A549 (cell line): Measurements from ENCODE around the gene KCNAB2. TPM values are rescaled to one million over a fixed set of nuclear protein-coding genes. Genes with fewer than 3 reads are reported as not detected.

Source experiments
- ATAC-seq, 2 experiments: fragments of 200-7000 bp in 1 of 2; fragments of >200 bp in 1 of 2; cut with Nextera tagmentation in 1 of 2; cut with Tn5 transposase in 1 of 2; 3 replicates each; pipeline versions ENCODE4 v1.8.0 to v1.9.1; 2018 to 2020; ENCODE audit warnings: mild to moderate bottlenecking in 1 of 2, moderate library complexity in 1 of 2
- CTCF ChIA-PET: fragments of 300-600 bp; sonication (Branson Sonifier 250); formaldehyde crosslinking; extraction: SDS; loops from one replicate; lab custom pipeline; 2021; ENCODE audit warnings: antibody characterized with exemption, inconsistent platforms; lab: Yijun Ruan, JAX
- POLR2A ChIA-PET: fragments of 350-600 bp; formaldehyde crosslinking; extraction: SDS; loops from one replicate; lab custom pipeline; 2021; ENCODE audit warnings: antibody characterized with exemption, inconsistent platforms; lab: Yijun Ruan, JAX
- DNase-seq, 2 experiments: peaks; one replicate each; pipeline versions ENCODE4 v3.0.0 to v3.0.0-alpha.2; 2011 to 2016; ENCODE audit warnings: low read depth in 1 of 2, low spot score in 1 of 2
- FAIRE-seq: peaks from 2 replicates; lab custom pipeline; 2011; peaks lifted over from hg19 to GRCh38; lab: Jason Lieb, UNC
- H3K27ac ChIP-seq, 2 experiments: fragments of >200 bp; sonication (Bioruptor Twin); formaldehyde crosslinking; 3 replicates each; pipeline ENCODE4 v1.5.1; 2016 to 2017
- H3K4me1 ChIP-seq: fragments of >200 bp; sonication (Bioruptor Twin); formaldehyde crosslinking; 3 replicates; pipeline ENCODE4 v1.6.1; 2016
- H3K4me2 ChIP-seq: fragments of >200 bp; sonication (Bioruptor Twin); formaldehyde crosslinking; 3 replicates; pipeline ENCODE4 v1.6.1; 2016
- H3K4me3 ChIP-seq: fragments of >200 bp; sonication (Bioruptor Twin); formaldehyde crosslinking; 3 replicates; pipeline ENCODE4 v1.5.1; 2016
- H3K9me3 ChIP-seq: fragments of >200 bp; sonication (Bioruptor Twin); formaldehyde crosslinking; 3 replicates; pipeline ENCODE4 v1.6.1; 2016
- EP300 ChIP-seq, 2 experiments: fragments of >200 bp; sonication (Bioruptor Twin); formaldehyde crosslinking; IDR thresholded peaks; 2 replicates in 1 of 2; 3 replicates in 1 of 2; pipeline ENCODE4 v1.6.1; 2016 to 2017
- HDAC2 ChIP-seq: fragments of 200-600 bp; sonication (generic); IDR thresholded peaks from 2 replicates; pipeline ENCODE4 v1.6.1; 2016
- JUN ChIP-seq, 2 experiments: fragments of >200 bp; sonication (Bioruptor Twin); formaldehyde crosslinking; IDR thresholded peaks; 2 replicates in 1 of 2; 3 replicates in 1 of 2; pipeline ENCODE4 v1.6.1; 2016 to 2017
- KDM1A ChIP-seq: fragments of 200-600 bp; sonication (generic); IDR thresholded peaks from 2 replicates; pipeline ENCODE4 v1.6.1; 2016; ENCODE audit warnings: low read depth, mild to moderate bottlenecking
- MAZ ChIP-seq: fragments of 150-350 bp; IDR thresholded peaks from 2 replicates; pipeline ENCODE4 v1.6.1; 2014; ENCODE audit warnings: antibody characterized with exemption, low read depth, low read length, borderline replicate concordance
- NPAS2 ChIP-seq: fragments of 250-450 bp; sonication (Bioruptor Pico); IDR thresholded peaks from 2 replicates; pipeline ENCODE4 v1.8.0; 2022; ENCODE audit warnings: mild to moderate bottlenecking, moderate library complexity, borderline replicate concordance
- PHF8 ChIP-seq: fragments of 200-600 bp; sonication (generic); IDR thresholded peaks from 2 replicates; pipeline ENCODE4 v1.6.1; 2016; ENCODE audit warnings: low read depth, mild to moderate bottlenecking, antibody characterized with exemption, moderate library complexity, borderline replicate concordance
- POLR2A ChIP-seq: IDR thresholded peaks from 2 replicates; pipeline ENCODE4 v1.6.1; 2012; ENCODE audit warnings: mild to moderate bottlenecking, low read length
- RARB ChIP-seq: fragments of 250-450 bp; sonication (Bioruptor Pico); IDR thresholded peaks from 2 replicates; pipeline ENCODE4 v1.8.0; 2021; ENCODE audit warnings: mild to moderate bottlenecking, moderate library complexity
- RCOR1 ChIP-seq: fragments of 150-350 bp; IDR thresholded peaks from 2 replicates; pipeline ENCODE4 v1.6.1; 2014; ENCODE audit warnings: antibody characterized with exemption, low read length, low read depth
- RNF2 ChIP-seq: fragments of 200-600 bp; sonication (generic); IDR thresholded peaks from 2 replicates; pipeline ENCODE4 v1.6.1; 2016; ENCODE audit warnings: low read depth, mild to moderate bottlenecking, antibody characterized with exemption, moderate library complexity, borderline replicate concordance
- SMC3 ChIP-seq: fragments of >200 bp; sonication (Bioruptor Twin); formaldehyde crosslinking; IDR thresholded peaks from 3 replicates; pipeline ENCODE4 v1.6.1; 2018; ENCODE audit warnings: inconsistent platforms
- TP53 ChIP-seq: fragments of 250-450 bp; sonication (Bioruptor Pico); IDR thresholded peaks from 2 replicates; pipeline ENCODE4 v1.5.0; 2021; ENCODE audit warnings: mild to moderate bottlenecking, moderate library complexity
- ZC3H11A ChIP-seq: fragments of 450-650 bp; IDR thresholded peaks from 2 replicates; pipeline ENCODE4 v1.6.1; 2014; ENCODE audit warnings: antibody characterized with exemption, mild to moderate bottlenecking
- ZFP36 ChIP-seq: fragments of 450-650 bp; IDR thresholded peaks from 2 replicates; pipeline ENCODE4 v1.6.1; 2014; ENCODE audit warnings: borderline replicate concordance; ENCODE audit not compliant: partially characterized antibody
- WGBS: methylation state at CpG from one replicate; pipeline ENCODE4 v1.1.6; 2017; ENCODE audit errors: missing lambda C conversion rate; 5-methylcytosine and 5-hydroxymethylcytosine counted together
- polyA plus RNA-seq, 4 experiments: library from polyadenylated mRNA; depleted of rRNA in 3 of 4; stranded (reverse); fragments of >200 nt; fragmentation: RNase III in 1 of 4; extraction: RNeasy Plus Mini Kit Qiagen cat#74134 plus additional on column Dnase treatment in 1 of 4; gene quantifications; 2 replicates in 3 of 4; 3 replicates in 1 of 4; pipeline ENCODE4 v1.2.3, GENCODE V29; 2011 to 2017
- TF ChIP-seq, protein P1 (sequence below): fragments of >200 bp; sonication (Bioruptor Twin); formaldehyde crosslinking; IDR thresholded peaks from 2 replicates; pipeline ENCODE4 v1.6.1; 2016
- TF ChIP-seq, protein P2 (sequence below): IDR thresholded peaks from 2 replicates; pipeline ENCODE4 v1.6.1; 2012; ENCODE audit warnings: low read depth, borderline replicate concordance
- TF ChIP-seq, protein P3 (sequence below): fragments of 200-600 bp; sonication (generic); IDR thresholded peaks from 2 replicates; pipeline ENCODE4 v1.6.1; 2016; ENCODE audit warnings: antibody characterized with exemption, mild to moderate bottlenecking, moderate library complexity
- TF ChIP-seq, protein P4 (sequence below): fragments of 250-450 bp; sonication (Bioruptor Pico); IDR thresholded peaks from 2 replicates; pipeline ENCODE4 v1.5.0; 2021; ENCODE audit warnings: mild to moderate bottlenecking, moderate library complexity, borderline replicate concordance
- TF ChIP-seq, protein P5 (sequence below): fragments of 450-650 bp; IDR thresholded peaks from 2 replicates; pipeline ENCODE4 v1.6.1; 2014; ENCODE audit warnings: antibody characterized with exemption
- TF ChIP-seq, protein P6 (sequence below): fragments of >200 bp; sonication (Bioruptor Twin); formaldehyde crosslinking; IDR thresholded peaks from 3 replicates; pipeline ENCODE4 v1.5.1; 2016

Gene KCNAB2
- polyA plus RNA-seq, 2 of the 4 experiments (the other 2 are of a cell fraction) = 7.3 to 9.9 TPM

DNA sequence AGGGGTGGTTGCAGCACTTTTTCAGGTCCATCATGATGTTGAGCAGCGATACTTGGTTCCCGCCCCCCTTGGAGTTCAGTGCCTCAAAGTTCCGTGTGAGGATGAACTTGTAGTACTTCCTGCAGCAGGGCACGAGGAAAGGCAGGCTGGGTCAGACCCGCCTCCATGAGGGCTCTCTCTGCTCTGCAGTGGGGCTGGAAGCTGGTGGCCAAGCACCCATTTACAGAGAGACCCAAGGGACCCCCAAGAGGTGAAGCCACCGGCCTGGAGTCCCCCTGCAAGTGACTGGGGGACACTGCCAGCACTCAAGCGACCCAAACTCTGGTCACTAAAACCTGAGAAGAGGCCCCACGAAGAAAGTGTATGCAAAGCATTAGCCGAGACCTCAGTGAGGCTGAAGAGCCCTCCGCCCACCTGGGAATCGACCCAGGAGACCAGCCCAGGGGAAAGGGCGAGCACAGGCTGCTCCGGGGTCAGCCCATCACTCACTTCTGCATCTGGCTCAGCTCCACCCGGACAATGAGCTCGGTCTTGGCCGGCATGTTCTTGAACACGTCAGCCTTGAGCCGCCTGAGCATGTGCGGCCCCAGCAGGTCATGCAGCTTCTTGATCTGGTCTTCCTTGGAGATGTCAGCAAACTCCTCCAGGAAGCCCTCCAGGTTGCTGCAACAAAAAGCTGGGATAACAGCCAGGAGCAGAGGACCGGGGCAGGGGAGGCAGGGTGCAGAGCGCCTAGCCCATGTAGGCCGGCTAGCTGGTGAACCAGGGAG is 89.2 kb downstream of the KCNAB2 start:
- H3K4me3 ChIP-seq = no peak overlapping the region
- H3K4me1 ChIP-seq = no peaks in the 10 kb centered on the region
- no peak overlapping the region for H3K27ac ChIP-seq
- ATAC-seq (no peak), DNase-seq (no peak), FAIRE-seq (no peak)
- TF ChIP-seq, protein P1, sequence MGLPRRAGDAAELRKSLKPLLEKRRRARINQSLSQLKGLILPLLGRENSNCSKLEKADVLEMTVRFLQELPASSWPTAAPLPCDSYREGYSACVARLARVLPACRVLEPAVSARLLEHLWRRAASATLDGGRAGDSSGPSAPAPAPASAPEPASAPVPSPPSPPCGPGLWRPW = no peak
- TF ChIP-seq SMC3 (no peak), ZFP36 (peak; percentile 22), RCOR1 (no peak), HDAC2 (no peak), POLR2A (no peak), NPAS2 (CRISPR knock-in tag) (no peak)
- TF ChIP-seq, protein P2, sequence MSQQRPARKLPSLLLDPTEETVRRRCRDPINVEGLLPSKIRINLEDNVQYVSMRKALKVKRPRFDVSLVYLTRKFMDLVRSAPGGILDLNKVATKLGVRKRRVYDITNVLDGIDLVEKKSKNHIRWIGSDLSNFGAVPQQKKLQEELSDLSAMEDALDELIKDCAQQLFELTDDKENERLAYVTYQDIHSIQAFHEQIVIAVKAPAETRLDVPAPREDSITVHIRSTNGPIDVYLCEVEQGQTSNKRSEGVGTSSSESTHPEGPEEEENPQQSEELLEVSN = no peak
- TF ChIP-seq, protein P3, sequence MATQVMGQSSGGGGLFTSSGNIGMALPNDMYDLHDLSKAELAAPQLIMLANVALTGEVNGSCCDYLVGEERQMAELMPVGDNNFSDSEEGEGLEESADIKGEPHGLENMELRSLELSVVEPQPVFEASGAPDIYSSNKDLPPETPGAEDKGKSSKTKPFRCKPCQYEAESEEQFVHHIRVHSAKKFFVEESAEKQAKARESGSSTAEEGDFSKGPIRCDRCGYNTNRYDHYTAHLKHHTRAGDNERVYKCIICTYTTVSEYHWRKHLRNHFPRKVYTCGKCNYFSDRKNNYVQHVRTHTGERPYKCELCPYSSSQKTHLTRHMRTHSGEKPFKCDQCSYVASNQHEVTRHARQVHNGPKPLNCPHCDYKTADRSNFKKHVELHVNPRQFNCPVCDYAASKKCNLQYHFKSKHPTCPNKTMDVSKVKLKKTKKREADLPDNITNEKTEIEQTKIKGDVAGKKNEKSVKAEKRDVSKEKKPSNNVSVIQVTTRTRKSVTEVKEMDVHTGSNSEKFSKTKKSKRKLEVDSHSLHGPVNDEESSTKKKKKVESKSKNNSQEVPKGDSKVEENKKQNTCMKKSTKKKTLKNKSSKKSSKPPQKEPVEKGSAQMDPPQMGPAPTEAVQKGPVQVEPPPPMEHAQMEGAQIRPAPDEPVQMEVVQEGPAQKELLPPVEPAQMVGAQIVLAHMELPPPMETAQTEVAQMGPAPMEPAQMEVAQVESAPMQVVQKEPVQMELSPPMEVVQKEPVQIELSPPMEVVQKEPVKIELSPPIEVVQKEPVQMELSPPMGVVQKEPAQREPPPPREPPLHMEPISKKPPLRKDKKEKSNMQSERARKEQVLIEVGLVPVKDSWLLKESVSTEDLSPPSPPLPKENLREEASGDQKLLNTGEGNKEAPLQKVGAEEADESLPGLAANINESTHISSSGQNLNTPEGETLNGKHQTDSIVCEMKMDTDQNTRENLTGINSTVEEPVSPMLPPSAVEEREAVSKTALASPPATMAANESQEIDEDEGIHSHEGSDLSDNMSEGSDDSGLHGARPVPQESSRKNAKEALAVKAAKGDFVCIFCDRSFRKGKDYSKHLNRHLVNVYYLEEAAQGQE = no peak
- ChIA-PET CTCF (interaction anchor here (1.3 kb wide), 1 partner anchor 26 kb away, joined by 3 read pairs; no protein-coding TSS in a partner anchor), POLR2A (no interaction called here)
- no peak overlapping the region for H3K4me2 ChIP-seq
- 65% methylated on average over 16 of the region's 22 CpGs for WGBS
- peaks cover 6% of the 10 kb centered on the region; the same call in 1 of the 3 replicates for H3K9me3 ChIP-seq

DNA sequence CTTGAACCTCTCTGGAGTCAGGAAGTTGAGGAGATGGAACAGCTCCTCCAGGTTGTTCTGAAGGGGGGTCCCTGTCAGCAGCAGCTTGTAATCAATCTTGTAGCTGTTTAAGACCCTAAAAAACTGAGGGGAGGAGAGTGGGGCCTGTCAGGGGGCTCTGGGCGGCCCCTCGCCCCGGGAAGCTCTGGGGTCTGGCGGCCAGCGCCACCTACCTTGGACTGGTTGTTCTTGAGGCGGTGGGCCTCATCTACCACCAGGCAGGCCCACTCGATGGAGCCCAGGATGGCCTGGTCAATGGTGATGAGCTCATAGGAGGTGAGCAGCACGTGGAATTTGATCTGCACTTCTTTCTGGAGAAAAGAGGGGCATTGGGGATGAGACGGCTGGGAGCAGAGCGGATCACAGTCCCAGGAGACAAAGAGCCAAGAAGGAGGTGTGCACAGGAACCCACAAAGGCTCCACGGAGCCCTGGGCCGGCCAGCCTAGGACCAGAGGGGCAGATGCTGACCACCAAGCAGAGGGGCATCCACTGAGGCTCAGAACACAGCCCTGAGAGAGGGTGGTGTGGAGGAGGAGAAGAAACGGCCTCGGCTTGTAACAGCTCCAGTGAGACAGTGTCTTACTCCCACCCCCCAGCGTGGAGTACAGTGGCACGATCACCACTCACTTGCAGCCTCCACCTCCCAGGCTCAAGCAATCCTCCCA is 91.0 kb downstream of the KCNAB2 start:
- ATAC-seq = no peak
- Histone ChIP-seq H3K4me2 (no peak overlapping the region), H3K9me3 (peaks cover 6% of the 10 kb centered on the region; the same call in 1 of the 3 replicates), H3K27ac (no peak overlapping the region), H3K4me1 (no peaks in the 10 kb centered on the region), H3K4me3 (no peak overlapping the region)
- ChIA-PET CTCF (no interaction called here), POLR2A (no interaction called here)
- no peak for FAIRE-seq
- no peak for DNase-seq
- 70% methylated on average over 10 of the region's 16 CpGs for WGBS
- TF ChIP-seq, protein P4, sequence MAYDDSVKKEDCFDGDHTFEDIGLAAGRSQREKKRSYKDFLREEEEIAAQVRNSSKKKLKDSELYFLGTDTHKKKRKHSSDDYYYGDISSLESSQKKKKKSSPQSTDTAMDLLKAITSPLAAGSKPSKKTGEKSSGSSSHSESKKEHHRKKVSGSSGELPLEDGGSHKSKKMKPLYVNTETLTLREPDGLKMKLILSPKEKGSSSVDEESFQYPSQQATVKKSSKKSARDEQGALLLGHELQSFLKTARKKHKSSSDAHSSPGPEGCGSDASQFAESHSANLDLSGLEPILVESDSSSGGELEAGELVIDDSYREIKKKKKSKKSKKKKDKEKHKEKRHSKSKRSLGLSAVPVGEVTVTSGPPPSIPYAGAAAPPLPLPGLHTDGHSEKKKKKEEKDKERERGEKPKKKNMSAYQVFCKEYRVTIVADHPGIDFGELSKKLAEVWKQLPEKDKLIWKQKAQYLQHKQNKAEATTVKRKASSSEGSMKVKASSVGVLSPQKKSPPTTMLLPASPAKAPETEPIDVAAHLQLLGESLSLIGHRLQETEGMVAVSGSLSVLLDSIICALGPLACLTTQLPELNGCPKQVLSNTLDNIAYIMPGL (CRISPR knock-in tag) = no peak
- TF ChIP-seq MAZ = no peak
- TF ChIP-seq NPAS2 (CRISPR knock-in tag) = no peak
- no peak for TF ChIP-seq EP300 (IDR thresholded peaks at IDR 0.05)
- TF ChIP-seq, protein P1 = no peak
- TF ChIP-seq, protein P5, sequence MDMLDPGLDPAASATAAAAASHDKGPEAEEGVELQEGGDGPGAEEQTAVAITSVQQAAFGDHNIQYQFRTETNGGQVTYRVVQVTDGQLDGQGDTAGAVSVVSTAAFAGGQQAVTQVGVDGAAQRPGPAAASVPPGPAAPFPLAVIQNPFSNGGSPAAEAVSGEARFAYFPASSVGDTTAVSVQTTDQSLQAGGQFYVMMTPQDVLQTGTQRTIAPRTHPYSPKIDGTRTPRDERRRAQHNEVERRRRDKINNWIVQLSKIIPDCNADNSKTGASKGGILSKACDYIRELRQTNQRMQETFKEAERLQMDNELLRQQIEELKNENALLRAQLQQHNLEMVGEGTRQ = no peak
- TF ChIP-seq KDM1A = no peak
- TF ChIP-seq POLR2A = no peak
- TF ChIP-seq RARB (CRISPR knock-in tag) = no peak
- no peak for TF ChIP-seq JUN (IDR thresholded peaks at IDR 0.05)
- no peak for TF ChIP-seq RNF2
- no peak for TF ChIP-seq TP53 (CRISPR knock-in tag)
- no peak for TF ChIP-seq PHF8
- TF ChIP-seq ZC3H11A = no peak
- TF ChIP-seq, protein P6, sequence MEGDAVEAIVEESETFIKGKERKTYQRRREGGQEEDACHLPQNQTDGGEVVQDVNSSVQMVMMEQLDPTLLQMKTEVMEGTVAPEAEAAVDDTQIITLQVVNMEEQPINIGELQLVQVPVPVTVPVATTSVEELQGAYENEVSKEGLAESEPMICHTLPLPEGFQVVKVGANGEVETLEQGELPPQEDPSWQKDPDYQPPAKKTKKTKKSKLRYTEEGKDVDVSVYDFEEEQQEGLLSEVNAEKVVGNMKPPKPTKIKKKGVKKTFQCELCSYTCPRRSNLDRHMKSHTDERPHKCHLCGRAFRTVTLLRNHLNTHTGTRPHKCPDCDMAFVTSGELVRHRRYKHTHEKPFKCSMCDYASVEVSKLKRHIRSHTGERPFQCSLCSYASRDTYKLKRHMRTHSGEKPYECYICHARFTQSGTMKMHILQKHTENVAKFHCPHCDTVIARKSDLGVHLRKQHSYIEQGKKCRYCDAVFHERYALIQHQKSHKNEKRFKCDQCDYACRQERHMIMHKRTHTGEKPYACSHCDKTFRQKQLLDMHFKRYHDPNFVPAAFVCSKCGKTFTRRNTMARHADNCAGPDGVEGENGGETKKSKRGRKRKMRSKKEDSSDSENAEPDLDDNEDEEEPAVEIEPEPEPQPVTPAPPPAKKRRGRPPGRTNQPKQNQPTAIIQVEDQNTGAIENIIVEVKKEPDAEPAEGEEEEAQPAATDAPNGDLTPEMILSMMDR = no peak
